Activated T-cell treated with anti-CD3 and anti-CD28 coated beads for 4 hours (primary cell): Measurements from ENCODE around the gene CACNA2D4.
"Not testable (repeated sequence)": the region's sequence is repeated elsewhere in the genome, so short reads cannot be mapped to it uniquely, and the experiment has no call there.

Source experiments
- DNase-seq: peaks from one replicate; pipeline ENCODE4 v3.0.0-alpha.2; 2020

Gene CACNA2D4, protein sequence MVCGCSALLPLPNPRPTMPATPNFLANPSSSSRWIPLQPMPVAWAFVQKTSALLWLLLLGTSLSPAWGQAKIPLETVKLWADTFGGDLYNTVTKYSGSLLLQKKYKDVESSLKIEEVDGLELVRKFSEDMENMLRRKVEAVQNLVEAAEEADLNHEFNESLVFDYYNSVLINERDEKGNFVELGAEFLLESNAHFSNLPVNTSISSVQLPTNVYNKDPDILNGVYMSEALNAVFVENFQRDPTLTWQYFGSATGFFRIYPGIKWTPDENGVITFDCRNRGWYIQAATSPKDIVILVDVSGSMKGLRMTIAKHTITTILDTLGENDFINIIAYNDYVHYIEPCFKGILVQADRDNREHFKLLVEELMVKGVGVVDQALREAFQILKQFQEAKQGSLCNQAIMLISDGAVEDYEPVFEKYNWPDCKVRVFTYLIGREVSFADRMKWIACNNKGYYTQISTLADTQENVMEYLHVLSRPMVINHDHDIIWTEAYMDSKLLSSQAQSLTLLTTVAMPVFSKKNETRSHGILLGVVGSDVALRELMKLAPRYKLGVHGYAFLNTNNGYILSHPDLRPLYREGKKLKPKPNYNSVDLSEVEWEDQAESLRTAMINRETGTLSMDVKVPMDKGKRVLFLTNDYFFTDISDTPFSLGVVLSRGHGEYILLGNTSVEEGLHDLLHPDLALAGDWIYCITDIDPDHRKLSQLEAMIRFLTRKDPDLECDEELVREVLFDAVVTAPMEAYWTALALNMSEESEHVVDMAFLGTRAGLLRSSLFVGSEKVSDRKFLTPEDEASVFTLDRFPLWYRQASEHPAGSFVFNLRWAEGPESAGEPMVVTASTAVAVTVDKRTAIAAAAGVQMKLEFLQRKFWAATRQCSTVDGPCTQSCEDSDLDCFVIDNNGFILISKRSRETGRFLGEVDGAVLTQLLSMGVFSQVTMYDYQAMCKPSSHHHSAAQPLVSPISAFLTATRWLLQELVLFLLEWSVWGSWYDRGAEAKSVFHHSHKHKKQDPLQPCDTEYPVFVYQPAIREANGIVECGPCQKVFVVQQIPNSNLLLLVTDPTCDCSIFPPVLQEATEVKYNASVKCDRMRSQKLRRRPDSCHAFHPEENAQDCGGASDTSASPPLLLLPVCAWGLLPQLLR

DNA sequence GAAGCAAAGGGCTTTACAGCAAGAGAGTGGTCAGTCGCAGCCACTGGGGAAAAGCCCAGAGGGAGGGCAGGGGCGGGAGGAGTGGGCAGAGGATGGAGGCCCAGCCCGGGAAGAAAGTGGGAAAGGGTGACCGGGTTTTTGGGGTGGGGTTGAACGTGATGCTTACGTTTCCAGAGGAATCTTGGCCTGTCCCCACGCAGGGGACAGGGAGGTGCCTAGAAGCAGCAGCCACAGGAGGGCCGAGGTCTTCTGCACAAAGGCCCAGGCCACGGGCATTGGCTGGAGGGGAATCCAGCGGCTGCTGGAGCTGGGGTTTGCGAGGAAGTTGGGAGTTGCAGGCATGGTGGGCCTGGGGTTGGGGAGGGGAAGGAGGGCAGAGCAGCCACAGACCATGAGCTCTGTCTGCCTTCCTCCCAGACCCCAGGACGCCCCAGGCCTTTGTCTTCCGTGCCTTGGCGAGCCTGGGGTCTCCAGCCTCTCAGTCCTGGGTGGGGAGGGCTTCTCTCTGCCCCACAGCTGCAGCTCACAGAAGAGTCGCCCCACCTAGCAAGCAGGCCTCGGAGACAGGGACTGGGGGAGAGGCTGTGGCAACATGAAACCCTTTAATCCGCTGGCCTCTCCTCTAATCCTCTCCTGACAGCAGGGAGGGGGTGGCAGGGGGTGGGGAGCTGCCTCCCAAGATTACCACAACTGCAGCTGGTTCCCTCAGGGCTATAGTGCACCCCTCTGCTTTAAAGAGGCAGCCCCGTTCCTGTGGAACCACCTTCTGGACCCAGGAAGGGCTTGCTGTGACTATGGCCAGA, at the start of gene CACNA2D4:
Gene CACNA2D4, minus strand, starts transcription at position 572 of the 803 bp plus-strand sequence. Its CDS starts 179 bp downstream, at position 393.
- no peak for DNase-seq

DNA sequence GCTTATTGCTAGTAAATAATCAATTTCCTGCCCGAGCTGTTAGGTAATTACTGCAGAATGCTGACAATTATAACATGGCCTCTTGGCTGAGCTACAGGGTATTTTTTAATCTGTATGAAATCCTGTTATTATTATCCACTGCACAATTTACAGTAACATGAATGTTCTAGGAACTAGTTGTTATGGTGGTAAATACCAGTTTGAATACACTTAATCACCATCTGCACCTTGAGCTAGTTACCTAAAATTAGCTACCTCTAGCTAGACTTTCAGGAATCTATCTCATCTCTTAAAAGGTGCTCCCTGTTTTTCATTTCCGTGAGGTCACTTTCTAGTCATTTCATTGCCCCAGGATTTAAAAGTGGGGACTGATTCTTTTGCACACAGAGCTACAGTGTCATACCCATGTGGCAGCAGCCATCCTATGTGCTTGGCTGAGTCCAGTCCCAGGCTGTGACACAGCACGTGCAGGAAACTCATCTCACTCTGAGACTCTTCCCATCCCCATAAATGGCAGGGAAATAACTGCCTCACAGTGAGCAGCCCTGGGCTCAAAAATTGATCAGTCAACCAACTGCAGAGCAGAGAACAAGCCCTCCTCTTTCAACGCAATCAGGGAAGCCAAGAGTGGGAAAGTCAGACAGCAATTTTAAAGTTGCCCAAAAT, 48.2 kb upstream of the CACNA2D4 start:
- no peak for DNase-seq

DNA sequence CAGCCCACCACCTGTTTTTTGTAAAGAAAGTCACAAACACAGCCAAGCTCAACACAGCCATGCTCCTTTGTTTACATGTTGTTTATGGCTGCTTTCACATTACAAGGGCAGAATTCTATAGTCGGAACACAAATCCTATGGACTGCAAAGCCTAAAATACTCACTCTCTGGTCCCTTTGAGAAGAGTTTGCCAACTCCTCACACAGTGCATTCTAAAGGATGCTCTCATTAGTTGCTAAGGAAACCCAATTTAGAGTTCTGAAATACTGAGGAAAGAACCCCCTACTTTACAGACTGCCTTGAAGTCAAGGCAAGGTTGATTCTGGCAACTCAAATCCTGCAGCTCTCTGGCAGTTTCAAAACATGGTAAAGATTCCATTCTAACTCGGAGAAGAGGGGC, 47.5 kb upstream of the CACNA2D4 start:
- no peak for DNase-seq

DNA sequence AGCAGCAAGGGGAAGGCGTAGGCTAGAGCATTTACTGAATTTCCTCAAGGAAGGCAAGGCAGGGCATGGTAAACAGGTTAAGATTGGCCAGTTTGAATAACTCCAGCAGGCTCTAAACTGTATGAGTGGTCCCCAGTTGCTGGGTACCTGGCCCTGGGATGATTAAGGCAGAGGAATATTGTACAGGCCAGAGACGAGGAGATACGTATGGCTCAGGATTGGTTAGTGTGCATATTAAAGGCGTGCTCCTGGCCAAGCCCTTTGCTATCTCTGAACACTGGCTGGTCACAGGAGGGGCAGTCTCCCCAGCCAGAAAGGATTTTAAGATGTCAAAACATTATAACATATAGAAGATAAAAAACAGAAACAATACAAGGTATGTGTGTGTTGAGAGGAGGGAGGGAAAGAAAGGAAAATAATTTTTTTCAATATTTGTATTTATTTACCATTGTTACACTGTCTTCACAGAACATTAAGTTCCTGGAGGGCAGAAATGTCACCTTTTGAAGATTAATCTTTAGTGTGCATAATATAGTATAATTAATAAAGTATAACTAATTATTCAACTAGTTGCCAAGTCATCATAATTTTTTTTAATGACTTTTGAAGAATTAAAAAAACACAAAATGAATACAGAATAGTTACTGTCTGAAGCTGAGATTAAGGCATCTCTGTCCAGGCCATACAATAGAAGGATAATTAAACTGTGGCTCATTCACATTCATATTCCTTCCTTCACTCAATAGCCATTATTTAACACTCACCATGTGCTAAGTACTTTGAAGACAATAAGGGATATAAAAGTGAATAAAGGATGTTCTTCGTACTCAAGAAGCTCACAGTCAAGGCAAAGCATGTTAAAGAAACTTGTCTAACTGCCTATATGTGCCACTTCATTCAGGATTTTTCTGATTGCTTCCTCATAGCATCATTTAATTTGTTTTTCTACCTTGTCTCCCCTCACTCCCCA, 43.9 kb upstream of the CACNA2D4 start:
- DNase-seq = no peak

DNA sequence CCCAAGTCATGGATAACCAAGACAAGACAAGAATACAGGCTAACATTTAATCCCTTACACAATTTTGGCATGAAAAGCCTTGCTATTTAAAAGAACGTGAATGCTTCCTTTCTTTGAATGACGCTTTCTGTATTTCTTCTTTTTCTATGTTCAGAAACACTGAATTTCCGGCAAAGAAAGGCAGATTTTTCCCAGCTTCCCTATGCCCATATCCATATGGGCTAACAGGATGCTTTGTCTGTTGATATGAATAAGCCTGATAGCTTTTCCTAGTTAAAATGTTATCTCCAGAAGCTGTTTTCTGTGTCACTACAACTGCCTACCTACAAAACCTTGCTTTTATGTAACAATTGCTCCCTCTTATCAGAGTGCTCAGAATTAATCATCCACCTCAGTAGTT, 38.3 kb upstream of the CACNA2D4 start:
- no peak for DNase-seq

DNA sequence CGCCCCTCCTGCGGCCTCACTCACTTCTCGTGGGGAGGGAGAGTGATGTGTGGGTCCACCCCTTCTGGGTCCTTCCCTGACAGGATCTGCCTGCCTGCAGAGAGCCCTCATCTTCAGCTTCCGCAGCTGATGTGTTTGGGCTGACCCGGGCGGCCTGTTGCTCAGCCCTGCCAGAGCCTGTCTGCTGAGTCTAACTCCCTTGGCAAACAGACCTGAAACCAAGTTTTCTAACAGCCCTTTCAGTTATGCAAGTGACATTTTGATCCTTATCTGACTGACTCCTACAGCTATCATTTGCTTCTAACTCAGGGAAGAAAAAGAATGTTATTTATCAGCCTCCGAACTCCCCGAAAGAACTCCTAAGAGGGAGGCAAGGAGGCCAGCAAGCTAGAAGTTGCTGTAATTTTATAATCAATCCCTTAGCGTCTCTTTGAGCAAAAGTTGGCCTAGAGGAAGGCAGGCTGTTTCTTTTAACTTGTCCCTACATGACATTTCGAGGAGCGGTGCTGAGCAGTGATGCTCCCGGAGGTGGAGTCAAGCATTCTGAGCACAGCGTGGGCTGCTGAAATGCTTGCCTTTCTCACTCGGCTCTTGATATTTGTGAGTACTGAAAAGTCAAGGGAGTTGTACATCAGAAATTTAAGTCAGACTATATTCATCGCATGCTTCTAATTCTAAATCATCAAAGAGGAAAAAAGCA, 31.5 kb upstream of the CACNA2D4 start:
- DNase-seq = no peak

DNA sequence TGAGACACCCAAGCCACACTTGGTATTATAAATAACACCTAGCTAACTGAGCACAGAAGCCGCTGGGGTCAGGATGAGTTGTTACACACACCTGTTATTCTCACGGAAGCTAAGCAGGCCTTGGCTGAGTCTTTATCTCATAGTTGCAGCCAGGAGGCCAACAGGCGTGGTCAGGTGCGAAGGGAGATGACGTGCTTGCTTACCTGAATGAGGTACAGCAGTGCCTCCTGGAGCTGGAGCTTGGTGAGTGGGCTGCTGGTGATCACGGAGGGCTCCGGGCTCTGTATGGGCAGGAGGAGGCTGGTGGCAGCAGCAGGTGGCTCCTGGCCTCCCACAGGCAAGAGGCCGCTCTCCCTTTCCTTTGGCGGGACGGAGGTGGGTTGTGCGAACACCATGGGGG, 30.4 kb upstream of the CACNA2D4 start:
- DNase-seq = no peak

DNA sequence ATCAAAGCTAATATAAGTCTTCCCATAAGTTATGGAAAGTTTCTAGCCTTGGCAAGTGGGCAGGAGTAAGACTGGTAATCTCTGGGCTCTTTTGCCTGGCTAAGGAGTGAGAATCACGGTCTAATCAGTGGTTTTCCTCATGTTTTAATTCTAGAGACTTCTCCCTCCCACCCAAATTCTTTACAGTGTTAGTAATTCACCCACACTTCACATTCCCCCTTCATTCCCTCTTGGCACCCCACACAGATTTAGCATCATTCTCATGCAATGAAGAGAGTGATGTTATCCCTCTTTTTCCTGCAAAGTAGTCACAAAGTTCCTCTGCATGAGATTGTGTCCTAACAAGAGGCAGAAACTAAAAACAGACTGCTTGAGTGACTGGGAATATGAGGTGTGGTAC, 28.6 kb upstream of the CACNA2D4 start:
- no peak for DNase-seq

DNA sequence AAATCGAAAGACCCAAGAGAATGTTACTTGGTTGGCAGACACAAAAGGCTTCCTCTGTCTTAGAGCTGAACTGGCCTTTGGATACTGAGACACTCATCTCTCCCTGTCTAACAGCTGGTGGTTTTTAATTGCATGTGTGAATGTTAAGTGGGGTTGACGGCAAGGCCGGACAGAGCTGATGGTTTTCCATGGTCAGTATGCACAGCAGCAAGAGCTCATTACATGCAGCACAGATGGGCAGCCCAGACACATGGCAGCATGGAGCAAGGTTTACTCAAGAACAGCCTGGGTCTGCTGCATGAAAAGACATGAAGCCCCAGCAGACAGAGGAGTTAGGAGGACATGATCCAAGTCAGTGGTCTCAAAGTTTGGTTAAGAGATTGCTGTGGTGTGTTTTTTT, 27.8 kb upstream of the CACNA2D4 start:
- DNase-seq = no peak

DNA sequence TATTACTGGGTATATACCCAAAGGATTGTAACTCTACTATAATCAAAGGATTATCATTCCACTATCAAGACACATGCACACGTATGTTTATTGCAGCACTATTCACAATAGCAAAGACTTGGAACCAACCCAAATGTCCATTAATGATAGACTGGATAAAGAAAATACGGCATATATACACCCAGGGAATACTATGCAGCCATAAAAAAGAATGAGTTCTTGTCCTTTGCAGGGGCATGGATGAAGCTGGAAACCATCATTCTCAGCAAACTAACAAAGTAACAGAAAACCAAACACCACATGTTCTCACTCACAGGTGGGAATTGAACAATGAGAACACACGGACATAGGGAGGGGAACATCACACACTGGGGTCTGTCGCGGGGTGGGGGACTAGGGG, 27.1 kb upstream of the CACNA2D4 start:
- DNase-seq = not testable (repeated sequence)

DNA sequence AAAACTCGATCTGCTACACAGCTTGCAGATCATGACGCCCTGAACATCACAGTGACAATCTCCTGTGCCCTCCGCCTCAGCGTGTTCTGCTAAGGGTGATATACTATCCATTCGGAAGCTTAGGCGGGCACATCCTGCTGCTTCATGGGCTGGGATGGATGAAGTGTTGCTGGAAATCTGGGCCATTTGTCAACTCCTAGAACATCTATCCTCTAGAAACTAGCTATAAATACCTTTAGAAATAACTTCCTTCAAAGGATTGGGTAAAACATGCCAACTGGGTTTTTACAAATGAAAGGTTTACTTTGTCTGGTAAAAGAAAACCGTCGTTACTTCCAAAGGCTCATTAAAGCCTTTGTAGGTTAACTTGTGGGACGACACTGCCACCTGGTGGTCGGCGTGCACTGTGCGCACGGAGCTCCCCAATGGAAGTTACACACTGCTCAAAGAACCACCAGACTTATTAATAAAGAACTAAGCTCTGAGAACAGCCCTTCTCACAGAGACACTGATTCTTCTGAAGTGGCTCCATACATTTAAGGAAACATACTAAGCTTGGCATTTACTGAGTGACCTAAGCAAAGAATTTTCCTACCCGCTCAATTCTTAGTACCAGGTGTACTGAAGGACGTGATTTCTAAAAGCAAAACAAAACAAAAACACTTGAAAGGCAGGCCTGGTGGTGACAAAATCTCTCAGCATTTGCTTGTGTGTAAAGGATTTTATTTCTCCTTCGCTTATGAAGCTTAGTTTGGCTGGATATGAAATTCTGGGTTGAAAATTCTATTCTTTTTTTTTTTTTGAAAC, 21.6 kb upstream of the CACNA2D4 start:
- peak; percentile 90 for DNase-seq

DNA sequence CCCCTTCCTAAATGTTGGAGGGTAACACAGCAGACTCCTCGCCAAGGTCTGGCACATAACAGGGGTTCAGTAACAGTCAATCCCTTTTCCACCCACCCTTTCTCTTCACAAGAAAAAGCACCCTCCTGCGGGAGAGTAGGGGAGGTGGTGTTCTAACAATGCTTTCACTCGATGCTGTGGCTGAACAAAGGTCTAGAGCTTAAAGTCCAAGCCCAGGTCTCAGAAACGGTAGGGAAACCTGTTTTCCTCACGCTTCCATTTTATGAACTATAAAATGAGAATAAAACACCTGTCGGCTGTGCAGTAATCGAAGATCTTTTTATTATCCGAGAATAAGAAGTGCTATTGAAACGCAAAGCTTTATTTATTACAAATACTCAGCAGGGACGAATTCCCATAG, 20.9 kb upstream of the CACNA2D4 start:
- no peak for DNase-seq

DNA sequence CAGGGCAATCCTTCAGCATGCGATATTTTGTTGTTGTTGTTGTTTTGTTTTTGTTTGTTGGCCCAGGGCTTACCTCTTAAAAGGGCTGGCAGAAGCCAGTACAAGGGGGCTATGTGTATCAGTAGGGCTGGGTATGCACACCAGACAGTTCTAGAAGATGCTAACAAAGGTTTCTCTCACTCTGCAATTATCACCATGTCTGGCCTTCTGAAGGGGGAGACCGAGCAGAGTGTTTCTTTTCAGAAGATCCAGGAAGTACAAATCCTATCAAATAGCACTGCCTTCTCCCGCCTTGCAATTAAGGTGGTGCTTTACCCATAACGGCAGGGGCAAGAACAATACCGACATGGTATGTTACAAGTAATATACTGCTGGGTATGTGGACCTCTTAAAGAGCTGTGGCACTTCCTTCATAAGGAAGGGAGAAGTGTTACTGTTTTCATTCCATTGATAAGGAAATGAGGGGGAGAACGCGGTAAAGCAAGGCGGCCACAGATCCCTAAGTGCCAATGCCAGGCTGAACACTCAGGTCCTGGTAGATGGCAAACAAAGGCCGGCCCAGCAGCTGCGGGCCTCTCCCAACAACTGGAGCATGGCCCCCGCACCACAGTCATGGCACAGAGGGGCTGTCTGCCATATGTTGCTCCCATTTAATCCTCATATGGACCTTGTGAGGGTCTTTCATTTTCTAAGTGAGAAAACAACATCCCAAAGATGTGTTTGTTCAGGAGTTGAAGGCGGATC, 19.2 kb upstream of the CACNA2D4 start:
- DNase-seq = no peak

DNA sequence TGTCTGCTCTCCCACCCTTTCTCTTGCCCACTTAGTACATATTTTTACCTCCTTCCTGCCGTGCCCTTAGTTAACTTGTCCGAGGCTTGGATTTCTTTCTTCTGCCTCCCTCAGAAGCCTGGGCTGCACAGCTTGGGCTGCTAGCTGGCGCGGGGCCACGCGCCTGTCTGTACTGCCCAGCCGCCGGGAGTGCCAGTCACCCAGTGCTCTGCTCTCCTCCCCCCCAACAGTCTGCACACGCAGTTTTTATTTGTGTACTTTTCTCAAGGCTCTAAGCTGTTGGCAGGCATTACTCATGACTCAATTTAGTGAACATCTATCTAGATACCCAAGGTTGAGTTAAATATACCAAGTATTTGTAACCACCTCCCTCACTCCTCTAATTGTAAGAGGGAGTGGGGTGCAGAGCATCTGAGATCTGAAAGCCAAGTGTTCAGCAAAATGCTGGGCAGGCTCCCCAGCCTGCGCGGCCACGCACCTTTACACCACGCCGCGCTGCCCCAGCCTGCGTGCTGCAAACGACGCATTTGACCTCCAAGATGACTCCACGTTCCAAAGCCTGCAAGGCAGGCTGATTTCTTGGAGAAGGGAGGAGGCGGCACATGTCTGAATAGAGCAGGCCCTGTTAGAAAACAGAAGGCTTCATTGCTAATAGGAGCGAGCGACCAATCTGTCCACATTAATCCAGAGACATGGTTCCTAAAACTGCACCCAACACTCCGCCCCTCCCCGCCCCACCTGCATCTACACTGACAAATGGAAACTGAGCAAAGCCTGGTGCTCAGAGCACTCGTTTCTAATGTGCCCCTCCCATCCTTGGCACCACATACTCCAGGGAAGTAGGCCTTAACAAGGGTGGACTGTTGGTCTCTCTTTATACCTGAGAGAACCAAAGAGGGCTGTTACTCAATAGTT, 18.2 kb upstream of the CACNA2D4 start:
- DNase-seq = no peak

DNA sequence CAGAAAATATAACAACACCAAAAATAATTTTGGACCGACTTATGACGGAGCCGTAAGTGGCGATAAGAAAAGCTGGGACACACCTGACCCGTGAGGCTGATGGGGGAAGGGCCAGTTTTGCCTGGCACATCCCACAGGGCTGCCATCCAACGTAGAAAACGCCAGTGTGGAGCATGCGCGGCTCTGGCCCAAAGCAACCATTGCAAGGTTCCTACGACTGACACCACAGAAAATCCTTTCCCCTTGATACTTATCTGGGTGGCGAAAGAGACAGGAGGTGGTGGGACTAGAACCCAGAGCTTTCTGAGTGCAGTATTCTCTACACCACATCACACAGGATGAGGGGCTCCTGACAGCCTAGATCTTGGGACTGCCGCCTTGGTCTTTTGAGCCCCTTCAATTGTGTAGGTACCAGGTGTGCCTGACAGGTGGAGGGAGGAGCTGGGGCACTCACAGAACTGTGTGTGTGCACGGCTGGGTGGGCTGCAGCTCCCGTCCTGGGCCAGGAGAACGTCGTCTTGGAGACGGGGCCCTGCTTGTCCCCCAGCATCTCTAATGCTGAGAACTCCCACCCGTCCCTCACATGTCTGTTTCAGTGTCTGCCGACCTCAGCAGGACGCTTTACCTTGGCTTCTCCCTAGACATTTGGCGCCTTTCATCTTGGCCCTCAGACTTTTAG, 17.4 kb upstream of the CACNA2D4 start:
- no peak for DNase-seq

DNA sequence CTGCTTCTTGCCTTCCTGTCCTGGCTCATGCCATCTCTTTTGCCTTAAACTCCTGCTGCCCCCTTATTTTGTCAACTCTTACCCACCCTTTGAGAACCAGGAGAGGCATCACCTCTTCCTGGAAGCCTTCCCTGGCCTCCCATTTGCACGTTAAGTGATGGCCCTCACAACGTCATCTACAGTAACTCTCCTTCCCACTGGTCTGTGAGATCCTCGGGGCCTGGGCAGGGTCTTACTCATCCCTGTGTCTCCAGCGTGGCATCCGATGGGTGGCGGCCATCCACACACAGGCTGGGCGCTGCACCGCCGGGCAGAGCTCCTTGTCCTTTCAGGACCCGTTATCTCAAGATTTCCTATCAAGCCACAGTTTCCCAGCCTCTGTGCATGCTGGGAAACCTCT, 16.8 kb upstream of the CACNA2D4 start:
- no peak for DNase-seq

DNA sequence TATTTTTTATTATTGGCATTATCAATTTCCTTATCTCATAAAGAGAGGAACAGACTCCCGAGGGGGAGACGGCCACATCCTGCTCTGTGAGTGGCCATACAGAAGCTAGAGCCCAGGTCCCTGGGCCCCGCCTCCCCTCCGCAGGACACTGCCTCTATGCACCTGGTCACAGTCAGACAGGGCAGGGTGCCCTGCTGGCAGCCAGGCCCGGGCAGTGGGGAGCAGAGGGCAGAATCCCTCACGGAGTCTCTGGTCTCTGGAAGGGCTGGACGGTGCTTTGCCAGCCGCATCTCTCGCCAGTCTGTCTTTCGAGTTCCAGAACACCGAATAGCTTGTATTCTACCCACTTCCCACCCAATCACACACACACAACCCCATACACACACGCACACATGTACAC, 16.4 kb upstream of the CACNA2D4 start:
- DNase-seq = no peak
